Measurements from ENCODE around the gene RRP12. TPM values are rescaled to one million over a fixed set of nuclear protein-coding genes. Genes with fewer than 3 reads are reported as not detected.

RRP12 gene
- total and polyA plus RNA-seq, 2 donors (not counting 3 experiments of a cell fraction or from before 2014, with no cell fraction given): 13.6 to 35.8 TPM

GRCh38 chr10:97378933-97379921 lies 21.9 kb downstream of the RRP12 start:
- Histone ChIP-seq H3K36me3 (ENCODE audit: control insufficient read depth in 2 of 2, extremely low read depth in 1 of 2, insufficient read depth in 2 of 2, low read length in 2 of 2) (peaks cover 2 to 10% of the 10 kb centered on the region in 2 experiments), H3K9ac (replicated peaks; ENCODE audit: extremely low read depth, insufficient read depth, low read length) (no peak overlapping the region), H3K27ac (ENCODE audit: insufficient read depth, low read depth, low read length) (no peak overlapping the region), H4K20me1 (replicated peaks; ENCODE audit: control insufficient read depth, extremely low read depth, insufficient read depth, low read length) (no peaks in the 10 kb centered on the region), H3K9me1 (replicated peaks; ENCODE audit: control insufficient read depth, extremely low read depth, insufficient read depth, low read length) (no peaks in the 10 kb centered on the region), H3K4me3 (replicated peaks in 1 of 3; ENCODE audit: insufficient read depth in 1 of 3, low read depth in 1 of 3, low read length in 3 of 3) (no peak overlapping the region), H3K4me1 (ENCODE audit: control insufficient read depth, extremely low read depth, insufficient read depth, low read length) (no peaks in the 10 kb centered on the region), H2AFZ (ENCODE audit: low read depth, low read length) (no peak overlapping the region), H3K9me3 (replicated peaks; ENCODE audit: control insufficient read depth, insufficient read depth, low read length) (no peaks in the 10 kb centered on the region), H3K27me3 (ENCODE audit: control insufficient read depth in 2 of 2, insufficient read depth in 2 of 2, low read length in 2 of 2) (no peaks in the 10 kb centered on the region), H3K79me2 (ENCODE audit: control insufficient read depth, insufficient read depth, low read length) (no peaks in the 10 kb centered on the region), H3K4me2 (ENCODE audit: insufficient read depth, low read length) (no peak overlapping the region)
- intact Hi-C loops (cut with micrococcal nuclease): no loop called here
- DNase-seq (ENCODE audit: low read depth, low spot score): no peak
- ChIA-PET POLR2A (no interaction called here), CTCF (no interaction called here)
- TF ChIP-seq EZH2 (IDR thresholded peaks at IDR 0.05; ENCODE audit: borderline replicate concordance, low read depth, low read length, severe bottlenecking) (no peak), FOS (IDR thresholded peaks at IDR 0.05; ENCODE audit: borderline replicate concordance, insufficient read depth, low read length) (no peak), GATA2 (IDR thresholded peaks at IDR 0.05; ENCODE audit: insufficient read depth, insufficient read length, low read depth, low read length) (no peak), POLR2AphosphoS5 (IDR thresholded peaks at IDR 0.05; ENCODE audit: insufficient read depth, low read depth, low read length) (no peak)
- dilution Hi-C loops (cut with MboI; ENCODE audit: extremely low pct_ligation_motif_present, low sequenced_read_pairs): no loop called here
- BruUV-seq (replicated peaks): no TSS peak
- no peak for FAIRE-seq

GRCh38 chr10:97376413-97376812 lies 24.7 kb downstream of the RRP12 start:
- ChIA-PET CTCF (no interaction called here), POLR2A (no interaction called here)
- TF ChIP-seq EZH2 (IDR thresholded peaks at IDR 0.05; ENCODE audit: borderline replicate concordance, low read depth, low read length, severe bottlenecking): no peak
- no peak for TF ChIP-seq JUN (IDR thresholded peaks at IDR 0.05; ENCODE audit: borderline replicate concordance, insufficient read depth, insufficient read length, low read depth)
- TF ChIP-seq GATA2 (IDR thresholded peaks at IDR 0.05; ENCODE audit: insufficient read depth, insufficient read length, low read depth, low read length): no peak
- TF ChIP-seq POLR2AphosphoS5 (IDR thresholded peaks at IDR 0.05; ENCODE audit: insufficient read depth, low read depth, low read length): no peak
- no peak for TF ChIP-seq MYC (IDR thresholded peaks at IDR 0.05; ENCODE audit: low read depth, low read length)
- no peak for TF ChIP-seq POLR2A (IDR thresholded peaks at IDR 0.05; ENCODE audit: low read depth, low read length)
- no peak for TF ChIP-seq MAX (IDR thresholded peaks at IDR 0.05; ENCODE audit: insufficient read depth, insufficient read length)
- no peak for TF ChIP-seq CTCF (IDR thresholded peaks at IDR 0.05; ENCODE audit: extremely low read depth in 1 of 2, insufficient read depth in 1 of 2, low read depth in 1 of 2, low read length in 2 of 2)
- TF ChIP-seq FOS (IDR thresholded peaks at IDR 0.05; ENCODE audit: borderline replicate concordance, insufficient read depth, low read length): no peak
- intact Hi-C loops (cut with micrococcal nuclease) (no loop called here), dilution Hi-C loops (cut with MboI; ENCODE audit: extremely low pct_ligation_motif_present, low sequenced_read_pairs) (no loop called here)
- no TSS peak for BruUV-seq (replicated peaks)
- H3K79me2 ChIP-seq (ENCODE audit: control insufficient read depth, insufficient read depth, low read length): no peaks in the 10 kb centered on the region
- no peaks in the 10 kb centered on the region for H3K4me1 ChIP-seq (ENCODE audit: control insufficient read depth, extremely low read depth, insufficient read depth, low read length)
- no peak overlapping the region for H3K4me2 ChIP-seq (ENCODE audit: insufficient read depth, low read length)
- no peaks in the 10 kb centered on the region for H3K9me3 ChIP-seq (replicated peaks; ENCODE audit: control insufficient read depth, insufficient read depth, low read length)
- H3K4me3 ChIP-seq (replicated peaks in 1 of 3; ENCODE audit: insufficient read depth in 1 of 3, low read depth in 1 of 3, low read length in 3 of 3): no peak overlapping the region
- H3K27me3 ChIP-seq (ENCODE audit: control insufficient read depth in 2 of 2, insufficient read depth in 2 of 2, low read length in 2 of 2): no peaks in the 10 kb centered on the region
- H4K20me1 ChIP-seq (replicated peaks; ENCODE audit: control insufficient read depth, extremely low read depth, insufficient read depth, low read length): no peaks in the 10 kb centered on the region
- FAIRE-seq: no peak
- H3K27ac ChIP-seq (ENCODE audit: insufficient read depth, low read depth, low read length): no peak overlapping the region
- H3K36me3 ChIP-seq (ENCODE audit: control insufficient read depth in 2 of 2, extremely low read depth in 1 of 2, insufficient read depth in 2 of 2, low read length in 2 of 2): peaks cover 2 to 15% of the 10 kb centered on the region in 2 experiments
- no peak for DNase-seq (ENCODE audit: low read depth, low spot score)
- H3K9me1 ChIP-seq (replicated peaks; ENCODE audit: control insufficient read depth, extremely low read depth, insufficient read depth, low read length): no peaks in the 10 kb centered on the region
- no peak overlapping the region for H2AFZ ChIP-seq (ENCODE audit: low read depth, low read length)
- H3K9ac ChIP-seq (replicated peaks; ENCODE audit: extremely low read depth, insufficient read depth, low read length): no peak overlapping the region

Data from endothelial cell of umbilical vein (primary cell).